ENCODE measurements around the gene VPS54. TPM values are rescaled to one million over a fixed set of nuclear protein-coding genes. Genes with fewer than 3 reads are reported as not detected.

Gene VPS54
- total RNA-seq, 4 donors from 2014 or later, result 14.6 to 28.8 (median 21.8) TPM

DNA sequence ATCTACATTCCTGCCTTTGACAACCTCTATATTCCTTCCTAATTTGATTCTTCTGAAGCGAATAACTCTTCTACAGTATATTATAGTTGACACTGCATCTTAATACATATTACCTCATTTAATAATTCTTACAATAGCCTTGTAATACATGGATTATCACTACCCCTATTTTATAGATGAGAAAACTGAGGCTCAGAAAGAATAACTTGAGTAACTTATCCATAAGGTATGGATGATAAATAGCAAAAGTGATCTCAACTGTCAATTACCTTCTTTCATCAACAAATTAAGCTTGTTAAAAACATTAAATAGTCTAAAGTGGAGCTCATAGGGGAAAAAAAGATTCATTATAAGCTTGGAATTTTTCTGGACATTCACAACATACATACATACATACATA is 4.6 kb downstream of the VPS54 start:
- WGBS, result 100% methylated on average over 1 of the region's 1 CpG
- TF ChIP-seq POLR2AphosphoS5 (IDR thresholded peaks at IDR 0.05), result no peak
- TF ChIP-seq POLR2A (IDR thresholded peaks at IDR 0.05), result no peak
- Histone ChIP-seq H3K4me1 (peaks cover 23% of the 10 kb centered on the region), H3K27me3 (no peaks in the 10 kb centered on the region), H3K27ac (no peak overlapping the region), H3K36me3 (no peaks in the 10 kb centered on the region), H3K4me3 (no peak overlapping the region), H3K9me3 (no peaks in the 10 kb centered on the region)
- DNase-seq (ENCODE audit: low spot score in 2 of 2), result no peak

GRCh38 chr2:64013053-64013452 is 6.2 kb downstream of the VPS54 start:
- Histone ChIP-seq H3K27ac (no peak overlapping the region), H3K9me3 (no peaks in the 10 kb centered on the region), H3K4me1 (peaks cover 21% of the 10 kb centered on the region), H3K36me3 (no peaks in the 10 kb centered on the region), H3K4me3 (no peak overlapping the region), H3K27me3 (no peaks in the 10 kb centered on the region)
- no peak for DNase-seq (ENCODE audit: low spot score in 2 of 2)
- 100% methylated on average over 2 of the region's 2 CpGs for WGBS
- TF ChIP-seq EP300 (IDR thresholded peaks at IDR 0.05) (no peak), POLR2AphosphoS5 (IDR thresholded peaks at IDR 0.05) (no peak), POLR2A (IDR thresholded peaks at IDR 0.05) (no peak), CTCF (IDR thresholded peaks at IDR 0.05) (no peak)

DNA sequence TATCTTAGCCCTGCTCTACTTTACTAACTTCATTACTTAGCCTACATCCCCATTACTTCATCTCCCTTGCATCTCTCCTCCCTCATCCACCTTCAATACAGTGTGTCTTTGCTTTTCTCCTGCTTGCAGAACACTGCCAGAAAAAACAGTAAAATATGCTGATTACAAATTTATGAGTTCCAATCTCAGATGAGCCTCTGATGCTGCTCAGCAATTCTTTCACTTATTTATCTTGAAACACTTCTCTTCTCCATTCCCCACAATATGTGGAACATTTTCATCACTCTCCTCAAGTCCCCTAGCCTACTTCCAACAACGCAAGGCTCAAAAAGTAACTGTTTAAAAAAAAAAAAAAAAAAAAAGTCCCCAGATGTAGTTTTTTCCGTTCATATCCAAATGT is 7.1 kb downstream of the VPS54 start:
- Histone ChIP-seq H3K27me3 (no peaks in the 10 kb centered on the region), H3K4me3 (no peak overlapping the region), H3K4me1 (peaks cover 11% of the 10 kb centered on the region), H3K9me3 (no peaks in the 10 kb centered on the region), H3K36me3 (no peaks in the 10 kb centered on the region), H3K27ac (no peak overlapping the region)
- no peak for DNase-seq (ENCODE audit: low spot score in 2 of 2)
- TF ChIP-seq EP300 (IDR thresholded peaks at IDR 0.05) (no peak), CTCF (IDR thresholded peaks at IDR 0.05) (no peak), POLR2A (IDR thresholded peaks at IDR 0.05) (no peak), POLR2AphosphoS5 (IDR thresholded peaks at IDR 0.05) (no peak)
- WGBS, result 71% methylated on average over 2 of the region's 2 CpGs

DNA sequence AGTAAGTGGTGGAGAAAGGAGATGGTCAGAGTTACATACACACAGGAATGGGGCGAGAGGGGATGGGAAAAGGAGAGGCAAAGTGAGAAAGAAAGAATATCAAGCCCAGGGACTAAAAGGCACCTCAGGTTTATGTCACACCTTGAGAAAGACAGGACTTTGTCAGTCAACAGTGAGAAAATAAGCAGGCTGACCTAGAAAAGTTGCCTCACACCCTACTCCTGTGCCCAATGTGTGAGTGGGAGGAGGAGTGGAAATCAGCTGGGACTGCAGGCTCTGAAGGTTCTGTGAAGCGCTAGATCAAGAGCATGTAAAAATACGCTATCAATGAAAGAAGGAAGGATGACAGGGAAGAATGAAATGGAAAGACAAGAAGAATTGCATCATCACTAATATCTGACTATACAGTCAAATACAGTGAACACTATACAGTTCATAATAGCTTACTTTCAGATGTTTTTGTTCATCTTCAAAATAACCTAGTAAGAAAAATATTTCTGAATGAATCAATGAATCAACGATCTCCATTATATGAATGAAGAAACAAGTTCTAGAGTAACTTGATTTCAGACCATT is 10.7 kb downstream of the VPS54 start:
- TF ChIP-seq EP300 (IDR thresholded peaks at IDR 0.05) (no peak), POLR2AphosphoS5 (IDR thresholded peaks at IDR 0.05) (no peak), CTCF (IDR thresholded peaks at IDR 0.05) (no peak), POLR2A (IDR thresholded peaks at IDR 0.05) (no peak)
- H3K36me3 ChIP-seq, result no peaks in the 10 kb centered on the region
- no peak overlapping the region for H3K27ac ChIP-seq
- DNase-seq (ENCODE audit: low spot score in 2 of 2), result no peak
- H3K4me3 ChIP-seq, result no peak overlapping the region
- no peaks in the 10 kb centered on the region for H3K9me3 ChIP-seq
- H3K27me3 ChIP-seq, result no peaks in the 10 kb centered on the region
- WGBS, result 81% methylated on average over 4 of the region's 4 CpGs
- H3K4me1 ChIP-seq, result peaks cover 7% of the 10 kb centered on the region

DNA sequence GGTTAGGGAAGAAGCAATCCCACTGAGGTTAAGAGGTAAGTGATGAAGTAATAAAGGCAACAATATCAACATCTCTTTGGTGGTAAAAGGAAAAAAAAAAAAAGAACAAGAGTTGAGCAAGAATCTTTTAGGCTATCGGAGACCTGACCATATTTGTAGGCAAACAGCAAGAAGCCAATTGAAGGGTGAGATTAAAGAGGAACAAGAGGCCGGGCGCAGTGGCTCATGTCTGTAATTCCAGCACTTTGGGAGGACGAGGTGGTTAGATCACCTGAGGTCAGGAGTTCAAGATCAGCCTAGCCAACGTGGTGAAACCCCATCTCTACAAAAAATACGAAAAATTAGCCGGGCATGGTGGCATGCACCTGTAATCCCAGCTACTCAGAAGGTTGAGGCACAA is 11.3 kb downstream of the VPS54 start:
- H3K4me3 ChIP-seq, result no peak overlapping the region
- no peaks in the 10 kb centered on the region for H3K9me3 ChIP-seq
- no peak overlapping the region for H3K27ac ChIP-seq
- H3K4me1 ChIP-seq, result peaks cover 9% of the 10 kb centered on the region
- no peaks in the 10 kb centered on the region for H3K36me3 ChIP-seq
- 91% methylated on average over 7 of the region's 7 CpGs for WGBS
- TF ChIP-seq POLR2A (IDR thresholded peaks at IDR 0.05), result no peak
- no peak for TF ChIP-seq EP300 (IDR thresholded peaks at IDR 0.05)
- TF ChIP-seq CTCF (IDR thresholded peaks at IDR 0.05), result no peak
- no peak for TF ChIP-seq POLR2AphosphoS5 (IDR thresholded peaks at IDR 0.05)
- no peak for DNase-seq (ENCODE audit: low spot score in 2 of 2)
- no peaks in the 10 kb centered on the region for H3K27me3 ChIP-seq

Measured in suprapubic skin (tissue), 4 donors.